Smooth muscle cell (in vitro differentiated cells): ENCODE results near the gene KCNH2. TPM values are rescaled to one million over a fixed set of nuclear protein-coding genes. Genes with fewer than 3 reads are reported as not detected.

Experiments
- DNase-seq: peaks from one replicate; lab custom pipeline; 2025; ENCODE audit not compliant: unreplicated experiment; lab: John Stamatoyannopoulos, UW
- H2AFZ ChIP-seq: fragments of 200-600 bp; sonication (generic); 2 replicates; pipeline ENCODE4 v1.6.0; 2016; ENCODE audit warnings: antibody characterized with exemption, low read depth, mild to moderate bottlenecking
- H3F3A ChIP-seq: fragments of 200-600 bp; sonication (generic); 2 replicates; pipeline ENCODE4 v1.6.0; 2017; ENCODE audit warnings: antibody characterized with exemption, low read depth
- H3K27ac ChIP-seq: fragments of 200-600 bp; sonication (generic); 2 replicates; pipeline ENCODE4 v1.5.1; 2016; ENCODE audit warnings: low read depth, mild to moderate bottlenecking
- H3K27me3 ChIP-seq: fragments of 200-600 bp; sonication (generic); 2 replicates; pipeline ENCODE4 v1.6.1; 2016; ENCODE audit warnings: low read depth, mild to moderate bottlenecking
- H3K36me3 ChIP-seq: fragments of 200-600 bp; sonication (generic); 2 replicates; pipeline ENCODE4 v1.5.1; 2016; ENCODE audit warnings: low read depth
- H3K4me1 ChIP-seq: fragments of 200-600 bp; sonication (generic); 2 replicates; pipeline ENCODE4 v1.5.1; 2016; ENCODE audit warnings: low read depth
- H3K4me2 ChIP-seq: fragments of 200-600 bp; sonication (generic); 2 replicates; pipeline ENCODE4 v1.6.0; 2016; ENCODE audit warnings: mild to moderate bottlenecking
- H3K4me3 ChIP-seq: fragments of 200-600 bp; sonication (generic); 2 replicates; pipeline ENCODE4 v1.5.1; 2016; ENCODE audit warnings: mild to moderate bottlenecking
- H3K79me2 ChIP-seq: fragments of 200-600 bp; sonication (generic); 2 replicates; pipeline ENCODE4 v1.6.0; 2016; ENCODE audit warnings: low read depth, mild to moderate bottlenecking
- H3K9ac ChIP-seq: fragments of 200-600 bp; sonication (generic); 2 replicates; pipeline ENCODE4 v1.6.0; 2016; ENCODE audit warnings: low read depth
- H3K9me3 ChIP-seq: fragments of 200-600 bp; sonication (generic); replicated peaks from 2 replicates; pipeline ENCODE4 v1.5.1; 2016; ENCODE audit warnings: low read depth
- H4K20me1 ChIP-seq: fragments of 200-600 bp; sonication (generic); 2 replicates; pipeline ENCODE4 v1.6.0; 2016; ENCODE audit warnings: low read depth
- CTCF ChIP-seq: fragments of 200-600 bp; sonication (generic); IDR thresholded peaks from 2 replicates; pipeline ENCODE4 v1.5.1; 2017; ENCODE audit warnings: borderline replicate concordance, mild to moderate bottlenecking, antibody characterized with exemption; ENCODE audit not compliant: insufficient read depth, poor library complexity, severe bottlenecking
- WGBS: methylation state at CpG from one replicate; pipeline ENCODE4 v1.1.7; 2016; ENCODE audit warnings: low lambda C conversion rate; 5-methylcytosine and 5-hydroxymethylcytosine counted together
- polyA plus RNA-seq: library from polyadenylated mRNA; unstranded; fragments of >200 nt; fragmentation: Nextera tagmentation; extraction: Ambion mirVana; gene quantifications from 2 replicates; pipeline ENCODE4 v1.2.1, GENCODE V29; 2016
- total RNA-seq: library from RNA; depleted of rRNA; stranded (reverse); fragments of >200 nt; gene quantifications from 2 replicates; pipeline ENCODE4 v1.2.3, GENCODE V29; 2014

The KCNH2 gene
- total and polyA plus RNA-seq, 2 experiments from 2014 or later: 12.9 to 37.7 TPM

GRCh38 chr7:151007469-151007898 lies 29.4 kb upstream of the KCNH2 start:
- no peak overlapping the region for H2AFZ ChIP-seq
- no peak overlapping the region for H3K4me3 ChIP-seq
- H3K9me3 ChIP-seq: no peaks in the 10 kb centered on the region
- no peaks in the 10 kb centered on the region for H3K79me2 ChIP-seq
- DNase-seq: no peak
- no peaks in the 10 kb centered on the region for H4K20me1 ChIP-seq
- H3K9ac ChIP-seq: no peak overlapping the region
- no peak for TF ChIP-seq CTCF
- 42% methylated on average over 7 of the region's 7 CpGs for WGBS
- no peaks in the 10 kb centered on the region for H3K36me3 ChIP-seq
- no peaks in the 10 kb centered on the region for H3K27me3 ChIP-seq
- H3K4me2 ChIP-seq: peak overlapping the region; percentile 56
- H3F3A ChIP-seq: peaks cover 6% of the 10 kb centered on the region
- no peak overlapping the region for H3K27ac ChIP-seq
- H3K4me1 ChIP-seq: peaks cover 24% of the 10 kb centered on the region

- Histone ChIP-seq H4K20me1 (no peaks in the 10 kb centered on the region), H3K4me1 (peaks cover 24% of the 10 kb centered on the region), H3K9me3 (no peaks in the 10 kb centered on the region), H2AFZ (no peak overlapping the region), H3K27ac (no peak overlapping the region), H3K9ac (no peak overlapping the region), H3K4me2 (no peak overlapping the region), H3K79me2 (no peaks in the 10 kb centered on the region), H3F3A (peaks cover 6% of the 10 kb centered on the region), H3K4me3 (no peak overlapping the region), H3K27me3 (no peaks in the 10 kb centered on the region), H3K36me3 (no peaks in the 10 kb centered on the region)
- WGBS: 90% methylated on average over 23 of the region's 23 CpGs
- DNase-seq: no peak
- no peak for TF ChIP-seq CTCF
Observed at GRCh38 chr7:151006590-151007300, 28.6 kb upstream of the KCNH2 start.

- H3K27ac ChIP-seq: no peak overlapping the region
- H2AFZ ChIP-seq: no peak overlapping the region
- no peaks in the 10 kb centered on the region for H3K79me2 ChIP-seq
- DNase-seq: no peak
- no peaks in the 10 kb centered on the region for H3K36me3 ChIP-seq
- H4K20me1 ChIP-seq: no peaks in the 10 kb centered on the region
- no peak overlapping the region for H3K9ac ChIP-seq
- peaks cover 2% of the 10 kb centered on the region for H3F3A ChIP-seq
- H3K4me2 ChIP-seq: no peak overlapping the region
- no peak overlapping the region for H3K4me3 ChIP-seq
- no peaks in the 10 kb centered on the region for H3K27me3 ChIP-seq
- TF ChIP-seq CTCF: no peak
- H3K4me1 ChIP-seq: peaks cover 16% of the 10 kb centered on the region
- 93% methylated on average over 9 of the region's 9 CpGs for WGBS
- H3K9me3 ChIP-seq: no peaks in the 10 kb centered on the region
Observed at GRCh38 chr7:151005566-151005965, 27.4 kb upstream of the KCNH2 start.

- H3K27ac ChIP-seq: no peak overlapping the region
- H3K36me3 ChIP-seq: no peaks in the 10 kb centered on the region
- no peak for TF ChIP-seq CTCF
- DNase-seq: no peak
- H3K4me3 ChIP-seq: no peak overlapping the region
- no peaks in the 10 kb centered on the region for H3K9me3 ChIP-seq
- H3K4me2 ChIP-seq: no peak overlapping the region
- H3K79me2 ChIP-seq: no peaks in the 10 kb centered on the region
- H3K9ac ChIP-seq: no peak overlapping the region
- H4K20me1 ChIP-seq: no peaks in the 10 kb centered on the region
- no peaks in the 10 kb centered on the region for H3F3A ChIP-seq
- H3K27me3 ChIP-seq: no peaks in the 10 kb centered on the region
- WGBS: 88% methylated on average over 12 of the region's 12 CpGs
- no peak overlapping the region for H2AFZ ChIP-seq
- H3K4me1 ChIP-seq: peaks cover 3% of the 10 kb centered on the region
Observed at GRCh38 chr7:151003572-151003971, 25.5 kb upstream of the KCNH2 start.
